Liver (tissue), 9 donors: ENCODE results near the gene HNRNPA1L2. TPM values are rescaled to one million over a fixed set of nuclear protein-coding genes. Genes with fewer than 3 reads are reported as not detected.
A peak's percentile ranks its signal among the peaks of the same experiment; 100 is the strongest.
"Not testable (repeated sequence)": the region's sequence is repeated elsewhere in the genome, so short reads cannot be mapped to it uniquely, and the experiment has no call there.

Source experiments
- DNase-seq: peaks from one replicate; pipeline ENCODE4 v3.0.0-alpha.2; 2017; ENCODE audit warnings: low spot score
- H3K27ac ChIP-seq, 2 donors: one replicate each; pipeline ENCODE4 v1.7.0; 2013; ENCODE audit warnings: inconsistent platforms in 2 of 2, low read length in 2 of 2, control low read depth in 1 of 2, low read depth in 1 of 2, mild to moderate bottlenecking in 1 of 2
- H3K27me3 ChIP-seq, 4 donors: one replicate each; pipeline versions ENCODE4 v1.6.1 to v1.7.0; 2013; ENCODE audit warnings: low read length in 3 of 4, inconsistent platforms in 1 of 4, mild to moderate bottlenecking in 1 of 4, moderate library complexity in 1 of 4; ENCODE audit not compliant: control insufficient read depth in 4 of 4, insufficient read depth in 4 of 4
- H3K36me3 ChIP-seq, 4 donors: one replicate each; pipeline versions ENCODE4 v1.6.1 to v1.7.0; 2013; ENCODE audit warnings: low read length in 3 of 4, mild to moderate bottlenecking in 3 of 4, low read depth in 1 of 4, moderate library complexity in 1 of 4; ENCODE audit not compliant: control insufficient read depth in 4 of 4, insufficient read depth in 3 of 4
- H3K4me1 ChIP-seq, 4 donors: one replicate each; pipeline versions ENCODE4 v1.6.1 to v1.7.0; 2013; ENCODE audit warnings: low read length in 3 of 4, mild to moderate bottlenecking in 3 of 4, moderate library complexity in 1 of 4; ENCODE audit not compliant: control insufficient read depth in 4 of 4, insufficient read depth in 4 of 4
- H3K4me3 ChIP-seq, 3 donors: one replicate each; pipeline versions ENCODE4 v1.6.1 to v1.7.0; 2013; ENCODE audit warnings: low read length in 3 of 3, control low read depth in 1 of 3, low read depth in 1 of 3, mild to moderate bottlenecking in 1 of 3
- H3K9ac ChIP-seq, 2 donors: one replicate each; pipeline ENCODE4 v1.7.0; 2013; ENCODE audit warnings: low read length in 2 of 2, mild to moderate bottlenecking in 2 of 2, moderate library complexity in 2 of 2, control low read depth in 1 of 2, low read depth in 1 of 2
- H3K9me3 ChIP-seq, 4 donors: one replicate each; pipeline versions ENCODE4 v1.6.1 to v1.7.0; 2013; ENCODE audit warnings: low read length in 3 of 4; ENCODE audit not compliant: control insufficient read depth in 4 of 4
- ATF3 ChIP-seq: IDR thresholded peaks from 2 replicates; pipeline ENCODE4 v1.6.1; 2016; ENCODE audit warnings: antibody characterized with exemption
- CTCF ChIP-seq: fragments of 150-350 bp; IDR thresholded peaks from 2 replicates; pipeline ENCODE4 v1.5.1; 2017; ENCODE audit warnings: improper control_type of control experiment, low read depth, low read length; ENCODE audit not compliant: missing input control
- EGR1 ChIP-seq, 2 donors: IDR thresholded peaks; 2 replicates each; pipeline ENCODE4 v1.6.1; 2016 to 2018; ENCODE audit warnings: antibody characterized with exemption in 2 of 2, low read depth in 2 of 2
- FOXA1 ChIP-seq: IDR thresholded peaks from 2 replicates; pipeline ENCODE4 v1.6.1; 2016; ENCODE audit warnings: antibody characterized with exemption
- GABPA ChIP-seq, 2 donors: IDR thresholded peaks in 1 of 2; conservative IDR thresholded peaks in 1 of 2; 2 replicates each; pipeline ENCODE4 v1.6.1; 2016; ENCODE audit warnings: antibody characterized with exemption in 2 of 2, mild to moderate bottlenecking in 1 of 2, moderate library complexity in 1 of 2
- NR2F2 ChIP-seq: IDR thresholded peaks from 2 replicates; pipeline ENCODE4 v1.6.1; 2016; ENCODE audit warnings: antibody characterized with exemption
- RAD21 ChIP-seq, 2 donors: IDR thresholded peaks; 2 replicates each; pipeline ENCODE4 v1.6.1; 2016; ENCODE audit warnings: antibody characterized with exemption in 2 of 2, mild to moderate bottlenecking in 2 of 2
- REST ChIP-seq: IDR thresholded peaks from 2 replicates; pipeline ENCODE4 v1.6.1; 2016; ENCODE audit warnings: antibody characterized with exemption, mild to moderate bottlenecking
- RXRA ChIP-seq, 2 donors: IDR thresholded peaks; 2 replicates each; pipeline ENCODE4 v1.6.1; 2017 to 2018; ENCODE audit warnings: antibody characterized with exemption in 2 of 2, mild to moderate bottlenecking in 1 of 2
- SP1 ChIP-seq: IDR thresholded peaks from 2 replicates; pipeline ENCODE4 v1.6.1; 2018; ENCODE audit warnings: antibody characterized with exemption, mild to moderate bottlenecking
- TAF1 ChIP-seq: conservative IDR thresholded peaks from 2 replicates; pipeline ENCODE4 v1.6.1; 2016; ENCODE audit warnings: antibody characterized with exemption, mild to moderate bottlenecking
- YY1 ChIP-seq: IDR thresholded peaks from 2 replicates; pipeline ENCODE4 v1.6.1; 2016; ENCODE audit warnings: antibody characterized with exemption, mild to moderate bottlenecking
- WGBS: extraction: QIAGEN DNeasy Blood & Tissue Kit; methylation state at CpG from one replicate; pipeline ENCODE4 v1.1.7; 2013; 5-methylcytosine and 5-hydroxymethylcytosine counted together
- polyA plus RNA-seq, 2 donors: library from polyadenylated mRNA; stranded (reverse) in 1 of 2; unstranded in 1 of 2; fragments of 200-250 nt in 1 of 2; fragments of >200 nt in 1 of 2; fragmentation: Nextera tagmentation in 1 of 2; extraction: Ambion mirVana in 1 of 2; gene quantifications; one replicate each; pipeline versions ENCODE4 v1.2.1 to v1.2.3, GENCODE V29; 2013 to 2015
- total RNA-seq, 2 donors: library from RNA; depleted of rRNA; stranded (reverse); fragments of >200 nt; gene quantifications; one replicate each; pipeline ENCODE4 v1.2.3, GENCODE V29; 2014
- donor health status: healthy.
- donor health status: healthy.
- donor health status: healthy.
- donor health status: healthy.
- donor health status: healthy.

Gene HNRNPA1L2
- total and polyA plus RNA-seq, 4 donors = 0.81 to 2.4 (median 1.2) TPM

GRCh38 chr13:52609013-52609606 is 33.1 kb upstream of the HNRNPA1L2 start:
- H3K9me3 ChIP-seq, H3K36me3 ChIP-seq, H3K4me3 ChIP-seq, H3K9ac ChIP-seq, H3K4me1 ChIP-seq, H3K27ac ChIP-seq, DNase-seq, H3K27me3 ChIP-seq: not testable (repeated sequence)
- TF ChIP-seq REST = peak; percentile 15
- TF ChIP-seq CTCF = peak; percentile 36
- TF ChIP-seq RAD21 (IDR thresholded peaks at IDR 0.05) = peak; percentile 75 to 77
- 55% methylated on average over 10 of the region's 10 CpGs for WGBS

GRCh38 chr13:52610158-52610557 is 32.1 kb upstream of the HNRNPA1L2 start:
- not testable (repeated sequence) for H3K27me3 ChIP-seq, H3K27ac ChIP-seq, H3K4me1 ChIP-seq, H3K9me3 ChIP-seq, H3K9ac ChIP-seq, H3K36me3 ChIP-seq, H3K4me3 ChIP-seq, DNase-seq
- 92% methylated on average over 5 of the region's 5 CpGs for WGBS

- Histone ChIP-seq H3K4me3 (no peak overlapping the region), H3K27ac (no peak overlapping the region), H3K9ac (no peak overlapping the region), H3K4me1 (peaks cover 1 to 17% (median 5%) of the 10 kb centered on the region in 4 donors), H3K36me3 (peaks cover 0 to 1% (median 0%) of the 10 kb centered on the region in 4 donors), H3K27me3 (no peaks in the 10 kb centered on the region), H3K9me3 (no peaks in the 10 kb centered on the region)
- TF ChIP-seq RXRA (IDR thresholded peaks at IDR 0.05) (no peak), REST (no peak), FOXA1 (no peak), YY1 (no peak), SP1 (no peak), CTCF (no peak), GABPA (IDR thresholded peaks at IDR 0.05 in 1 of 2, conservative IDR thresholded peaks at IDR 0.05 in 1 of 2) (no peak), EGR1 (IDR thresholded peaks at IDR 0.05; ENCODE audit: low read depth in 2 of 2) (no peak), NR2F2 (no peak), TAF1 (no peak), ATF3 (no peak)
- 89% methylated on average over 4 of the region's 4 CpGs for WGBS
- DNase-seq = no peak
Observed at GRCh38 chr13:52615134-52615801, 27.0 kb upstream of the HNRNPA1L2 start.
